DOHH2 (cell line): ENCODE data around the gene ANLN.

Experiments
- CTCF ChIP-seq: fragments of 200-600 bp; sonication (generic); IDR thresholded peaks from one replicate; pipeline ENCODE4 v1.5.1; 2014; ENCODE audit warnings: antibody characterized with exemption, mild to moderate bottlenecking, low read depth, low read length; ENCODE audit not compliant: poor library complexity, severe bottlenecking
- EZH2phosphoT487 ChIP-seq: fragments of 200-600 bp; sonication (generic); IDR thresholded peaks from 2 replicates; pipeline ENCODE4 v1.6.1; 2017; ENCODE audit warnings: borderline replicate concordance, mild to moderate bottlenecking, antibody characterized with exemption, low read length, moderate library complexity, mixed read lengths

- TF ChIP-seq CTCF (no peak), EZH2phosphoT487 (no peak)
Measured at GRCh38 chr7:36464271-36464670, 74.6 kb downstream of the ANLN start.
